A549 treated with Hydrocortisone at 1 μM for 4 hours (cell line): Measurements from ENCODE around the gene MDM2. TPM values are rescaled to one million over a fixed set of nuclear protein-coding genes. Genes with fewer than 3 reads are reported as not detected.

Experiments used
- total RNA-seq: library from RNA; stranded (reverse); fragments of 200-300 nt; extraction: Qiagen RNA extraction; gene quantifications from 5 replicates; pipeline ENCODE4 v1.2.3, GENCODE V29; 2022

Gene MDM2
- 53.3 to 61.4 TPM (median 55.4 TPM) in 5 replicates for total RNA-seq

GRCh38 chr12:68807576-68808387 lies at the start of gene MDM2:
TSS of gene MDM2 (plus strand) at chr12:68808177. CDS start at chr12:68808478, 301 bp downstream.

Other genes starting within 250 kb of the MDM2 start
- gene RAP1B, start 197.3 kb upstream of the MDM2 start, total RNA-seq = 173 to 243 TPM (median 178 TPM) in 5 replicates
- 54.9 to 80.9 TPM (median 63.4 TPM) in 5 replicates for gene NUP107, start 121.2 kb upstream of the MDM2 start, total RNA-seq
- gene SLC35E3, start 62.0 kb upstream of the MDM2 start, total RNA-seq = 8.4 to 18.8 TPM (median 15.7 TPM) in 5 replicates
- gene CPM, start 125.0 kb downstream of the MDM2 start, total RNA-seq = 5.5 to 7.4 TPM (median 5.7 TPM) in 5 replicates